IPS DF 6.9 (cell line): ENCODE measurements around the gene RIMOC1.

Experiments
- DNase-seq: peaks from one replicate; pipeline ENCODE4 v3.0.0-alpha.2; 2013; ENCODE audit warnings: low read depth, low spot score
- H3K27ac ChIP-seq: one replicate; pipeline ENCODE4 v1.5.1; 2013; ENCODE audit warnings: low read length, control low read depth
- H3K27me3 ChIP-seq: 2 replicates; pipeline ENCODE4 v1.6.1; 2013; ENCODE audit warnings: mild to moderate bottlenecking, low read length; ENCODE audit not compliant: control insufficient read depth, insufficient read depth
- H3K36me3 ChIP-seq: 2 replicates; pipeline ENCODE4 v1.6.1; 2013; ENCODE audit warnings: low read length; ENCODE audit not compliant: control insufficient read depth, insufficient read depth
- H3K4me1 ChIP-seq: 2 replicates; pipeline ENCODE4 v1.6.1; 2013; ENCODE audit warnings: low read length; ENCODE audit not compliant: control insufficient read depth, insufficient read depth
- H3K4me3 ChIP-seq: 2 replicates; pipeline ENCODE4 v1.5.1; 2013; ENCODE audit warnings: mild to moderate bottlenecking, low read length
- H3K9me3 ChIP-seq: 2 replicates; pipeline ENCODE4 v1.6.1; 2013; ENCODE audit warnings: low read length, inconsistent platforms; ENCODE audit not compliant: control insufficient read depth, insufficient read depth
- WGBS: extraction: QIAGEN DNeasy Blood & Tissue Kit; methylation state at CpG from one replicate; pipeline ENCODE4 v1.1.7; 2013; ENCODE audit warnings: mixed read lengths, missing lambda C conversion rate; ENCODE audit not compliant: insufficient read length, insufficient coverage; 5-methylcytosine and 5-hydroxymethylcytosine counted together

The RIMOC1 gene

GRCh38 chr5:41874512-41875060 lies 29.6 kb upstream of the RIMOC1 start:
- no peaks in the 10 kb centered on the region for H3K4me1 ChIP-seq
- H3K27ac ChIP-seq = no peak overlapping the region
- no peak for DNase-seq
- H3K9me3 ChIP-seq = no peaks in the 10 kb centered on the region
- H3K27me3 ChIP-seq = peaks cover 2% of the 10 kb centered on the region; the same call in 1 of the 2 replicates
- H3K36me3 ChIP-seq = no peaks in the 10 kb centered on the region
- no peak overlapping the region for H3K4me3 ChIP-seq

GRCh38 chr5:41875121-41875520 lies 29.0 kb upstream of the RIMOC1 start:
- H3K4me1 ChIP-seq = no peaks in the 10 kb centered on the region
- peaks cover 2% of the 10 kb centered on the region; the same call in 1 of the 2 replicates for H3K27me3 ChIP-seq
- no peaks in the 10 kb centered on the region for H3K36me3 ChIP-seq
- DNase-seq = no peak
- H3K9me3 ChIP-seq = no peaks in the 10 kb centered on the region
- H3K27ac ChIP-seq = no peak overlapping the region
- no peak overlapping the region for H3K4me3 ChIP-seq

- H3K4me3 ChIP-seq = no peak overlapping the region
- no peak for DNase-seq
- H3K27me3 ChIP-seq = no peaks in the 10 kb centered on the region
- H3K4me1 ChIP-seq = no peaks in the 10 kb centered on the region
- H3K9me3 ChIP-seq = no peaks in the 10 kb centered on the region
- no peak overlapping the region for H3K27ac ChIP-seq
- no peaks in the 10 kb centered on the region for H3K36me3 ChIP-seq
- no CpG with 5 or more reads among the region's 2 CpGs for WGBS
Observed at GRCh38 chr5:41876678-41877077, 27.5 kb upstream of the RIMOC1 start.

- H3K4me1 ChIP-seq = no peaks in the 10 kb centered on the region
- no CpG with 5 or more reads among the region's 1 CpG for WGBS
- no peaks in the 10 kb centered on the region for H3K27me3 ChIP-seq
- no peak overlapping the region for H3K4me3 ChIP-seq
- no peak for DNase-seq
- H3K27ac ChIP-seq = no peak overlapping the region
- H3K9me3 ChIP-seq = no peaks in the 10 kb centered on the region
- no peaks in the 10 kb centered on the region for H3K36me3 ChIP-seq
Observed at GRCh38 chr5:41877408-41877807, 26.7 kb upstream of the RIMOC1 start.

GRCh38 chr5:41878173-41878572 lies 26.0 kb upstream of the RIMOC1 start:
- Histone ChIP-seq H3K9me3 (no peaks in the 10 kb centered on the region), H3K4me3 (no peak overlapping the region), H3K27me3 (no peaks in the 10 kb centered on the region), H3K36me3 (no peaks in the 10 kb centered on the region), H3K4me1 (no peaks in the 10 kb centered on the region), H3K27ac (no peak overlapping the region)
- no peak for DNase-seq
- no CpG with 5 or more reads among the region's 2 CpGs for WGBS

- Histone ChIP-seq H3K4me3 (no peak overlapping the region), H3K36me3 (no peaks in the 10 kb centered on the region), H3K4me1 (no peaks in the 10 kb centered on the region), H3K27ac (no peak overlapping the region), H3K27me3 (no peaks in the 10 kb centered on the region), H3K9me3 (no peaks in the 10 kb centered on the region)
- DNase-seq = no peak
- WGBS = no CpG with 5 or more reads among the region's 3 CpGs
Observed at GRCh38 chr5:41878643-41879478, 25.3 kb upstream of the RIMOC1 start.

GRCh38 chr5:41882765-41883164 lies 21.4 kb upstream of the RIMOC1 start:
- WGBS = no CpG with 5 or more reads among the region's 5 CpGs
- Histone ChIP-seq H3K27me3 (no peaks in the 10 kb centered on the region), H3K4me1 (no peaks in the 10 kb centered on the region)

GRCh38 chr5:41883243-41883642 lies 20.9 kb upstream of the RIMOC1 start:
- Histone ChIP-seq H3K4me3 (no peak overlapping the region), H3K27ac (no peak overlapping the region), H3K9me3 (no peaks in the 10 kb centered on the region; the same call in 1 of the 2 replicates), H3K27me3 (no peaks in the 10 kb centered on the region), H3K4me1 (no peaks in the 10 kb centered on the region), H3K36me3 (no peaks in the 10 kb centered on the region)
- DNase-seq = no peak
- WGBS = no CpG with 5 or more reads among the region's 3 CpGs

More at GRCh38 chr5:41882765-41883164, 21.4 kb upstream of the RIMOC1 start:
- H3K36me3 ChIP-seq = no peaks in the 10 kb centered on the region
- no peaks in the 10 kb centered on the region; the same call in 1 of the 2 replicates for H3K9me3 ChIP-seq
- no peak for DNase-seq
- no peak overlapping the region for H3K4me3 ChIP-seq
- H3K27ac ChIP-seq = no peak overlapping the region

GRCh38 chr5:41883936-41884335 lies 20.2 kb upstream of the RIMOC1 start:
- H3K27ac ChIP-seq = no peak overlapping the region
- DNase-seq = no peak
- H3K27me3 ChIP-seq = no peaks in the 10 kb centered on the region
- H3K4me3 ChIP-seq = no peak overlapping the region
- H3K4me1 ChIP-seq = no peaks in the 10 kb centered on the region
- WGBS = no CpG with 5 or more reads among the region's 2 CpGs
- no peaks in the 10 kb centered on the region; the same call in 1 of the 2 replicates for H3K9me3 ChIP-seq
- no peaks in the 10 kb centered on the region for H3K36me3 ChIP-seq

GRCh38 chr5:41885286-41885685 lies 18.9 kb upstream of the RIMOC1 start:
- Histone ChIP-seq H3K27me3 (no peaks in the 10 kb centered on the region), H3K9me3 (no peaks in the 10 kb centered on the region; the same call in 1 of the 2 replicates), H3K4me1 (no peaks in the 10 kb centered on the region), H3K36me3 (no peaks in the 10 kb centered on the region), H3K4me3 (no peak overlapping the region), H3K27ac (no peak overlapping the region)
- DNase-seq = no peak
